Activated T-cell treated with anti-CD3 and anti-CD28 coated beads for 1 hour (primary cell): ENCODE measurements around the gene P2RY13.

Experiments
- DNase-seq: peaks from one replicate; pipeline ENCODE4 v3.0.0-alpha.2; 2020; ENCODE audit warnings: low read depth

The P2RY13 gene

GRCh38 chr3:151329363-151329762 lies at the start of gene P2RY13:
Gene P2RY13 (minus strand): TSS chr3:151329549. CDS start chr3:151329528, 21 bp downstream.
- no peak for DNase-seq

GRCh38 chr3:151377768-151378385 lies 48.5 kb upstream of the P2RY13 start:
- DNase-seq, result no peak

GRCh38 chr3:151372063-151372820 lies 42.9 kb upstream of the P2RY13 start:
- no peak for DNase-seq

- DNase-seq, result no peak
Observed at GRCh38 chr3:151371526-151371925, 42.2 kb upstream of the P2RY13 start.

- no peak for DNase-seq
Observed at GRCh38 chr3:151367448-151367847, 38.1 kb upstream of the P2RY13 start.

- no peak for DNase-seq
Observed at GRCh38 chr3:151366993-151367392, 37.6 kb upstream of the P2RY13 start.

GRCh38 chr3:151362751-151363174 lies 33.4 kb upstream of the P2RY13 start:
- DNase-seq, result no peak

- no peak for DNase-seq
Observed at GRCh38 chr3:151357463-151357850, 28.1 kb upstream of the P2RY13 start.

GRCh38 chr3:151356794-151357462 lies 27.6 kb upstream of the P2RY13 start:
- no peak for DNase-seq

- no peak for DNase-seq
Observed at GRCh38 chr3:151351648-151352047, 22.3 kb upstream of the P2RY13 start.

GRCh38 chr3:151351219-151351618 lies 21.9 kb upstream of the P2RY13 start:
- no peak for DNase-seq

GRCh38 chr3:151350656-151351055 lies 21.3 kb upstream of the P2RY13 start:
- no peak for DNase-seq

GRCh38 chr3:151347432-151347831 lies 18.1 kb upstream of the P2RY13 start:
- no peak for DNase-seq

- DNase-seq, result no peak
Observed at GRCh38 chr3:151346292-151346691, 16.9 kb upstream of the P2RY13 start.

- DNase-seq, result no peak
Observed at GRCh38 chr3:151345859-151346258, 16.5 kb upstream of the P2RY13 start.

- no peak for DNase-seq
Observed at GRCh38 chr3:151331696-151332095, 2.3 kb upstream of the P2RY13 start.

- no peak for DNase-seq
Observed at GRCh38 chr3:151330899-151331298, 1.6 kb upstream of the P2RY13 start.

- DNase-seq, result no peak
Observed at GRCh38 chr3:151330379-151330778, 1.0 kb upstream of the P2RY13 start.

GRCh38 chr3:151328298-151328995 lies 902 bp downstream of the P2RY13 start:
- DNase-seq, result no peak

GRCh38 chr3:151327571-151328198 lies 1.7 kb downstream of the P2RY13 start:
- DNase-seq, result no peak

- DNase-seq, result no peak
Observed at GRCh38 chr3:151322511-151322910, 6.8 kb downstream of the P2RY13 start.

- DNase-seq, result no peak
Observed at GRCh38 chr3:151321526-151321925, 7.8 kb downstream of the P2RY13 start.
